H1 (cell line): ENCODE data around the gene SAMD14. TPM values are rescaled to one million over a fixed set of nuclear protein-coding genes. Genes with fewer than 3 reads are reported as not detected.

ENCODE experiments used
- CTCF ChIA-PET: fragments of 300-600 bp; sonication (Branson Sonifier 250); formaldehyde crosslinking; loops from one replicate; lab custom pipeline; 2021; ENCODE audit not compliant: partially characterized antibody; lab: Charles Lee
- POLR2A ChIA-PET: fragments of 300-600 bp; sonication (Branson Sonifier 250); formaldehyde crosslinking; loops from one replicate; lab custom pipeline; 2021; ENCODE audit warnings: inconsistent platforms; ENCODE audit not compliant: partially characterized antibody; lab: Charles Lee
- DNase-seq, 2 experiments: peaks; one replicate each; pipeline versions ENCODE4 v3.0.0 to v3.0.0-alpha.2; 2010 to 2022; ENCODE audit warnings: low spot score in 2 of 2, low read depth in 1 of 2, mixed read lengths in 1 of 2
- FAIRE-seq: peaks from 2 replicates; lab custom pipeline; 2011; peaks lifted over from hg19 to GRCh38; lab: Jason Lieb, UNC
- H2AFZ ChIP-seq: 2 replicates; pipeline ENCODE4 v1.8.1; 2012; ENCODE audit warnings: low read length, inconsistent platforms
- H2AK5ac ChIP-seq: 2 replicates; pipeline ENCODE4 v1.6.1; 2013; ENCODE audit warnings: low read depth, low read length
- H2BK120ac ChIP-seq: replicated peaks from 2 replicates; pipeline ENCODE3; 2013; ENCODE audit warnings: low read depth, low read length, inconsistent platforms
- H2BK12ac ChIP-seq: 2 replicates; pipeline ENCODE4 v1.6.1; 2013; ENCODE audit warnings: low read depth, low read length
- H2BK15ac ChIP-seq: 2 replicates; pipeline ENCODE4 v1.6.1; 2013; ENCODE audit warnings: low read length
- H2BK20ac ChIP-seq: 2 replicates; pipeline ENCODE4 v1.6.1; 2013; ENCODE audit warnings: low read length
- H2BK5ac ChIP-seq: 2 replicates; pipeline ENCODE4 v1.6.1; 2013; ENCODE audit warnings: low read depth, low read length
- H3K14ac ChIP-seq: 2 replicates; pipeline ENCODE4 v1.6.1; 2013; ENCODE audit warnings: inconsistent platforms; ENCODE audit not compliant: insufficient read length
- H3K18ac ChIP-seq: 2 replicates; pipeline ENCODE4 v1.6.1; 2013; ENCODE audit warnings: low read length; ENCODE audit errors: extremely low read depth
- H3K23ac ChIP-seq: 2 replicates; pipeline ENCODE4 v1.6.1; 2013; ENCODE audit warnings: inconsistent platforms; ENCODE audit not compliant: insufficient read length
- H3K23me2 ChIP-seq: 2 replicates; pipeline ENCODE4 v1.6.1; 2013; ENCODE audit warnings: low read depth, low read length
- H3K27ac ChIP-seq: 2 replicates; pipeline ENCODE4 v1.6.1; 2011; ENCODE audit warnings: low read depth, low read length, inconsistent platforms
- H3K27me3 ChIP-seq, 4 experiments: replicated peaks in 1 of 4; 1 replicate in 1 of 4; 2 replicates in 3 of 4; pipeline versions ENCODE4 v1.6.1 to v1.8.1; 2011 to 2013; ENCODE audit warnings: low read length in 3 of 4, mild to moderate bottlenecking in 3 of 4, inconsistent platforms in 2 of 4, mixed read lengths in 2 of 4, moderate library complexity in 1 of 4; ENCODE audit not compliant: control insufficient read depth in 3 of 4, insufficient read depth in 3 of 4; ENCODE audit errors: extremely low read depth in 1 of 4
- H3K36me3 ChIP-seq, 4 experiments: 2 replicates each; pipeline versions ENCODE4 v1.6.1 to v1.8.1; 2011 to 2013; ENCODE audit warnings: mild to moderate bottlenecking in 4 of 4, low read length in 3 of 4, moderate library complexity in 2 of 4, control low read depth in 1 of 4, inconsistent platforms in 1 of 4; ENCODE audit not compliant: insufficient read depth in 4 of 4, control insufficient read depth in 2 of 4
- H3K4ac ChIP-seq: replicated peaks from 2 replicates; pipeline ENCODE3; 2013; ENCODE audit warnings: low read length, low read depth, mixed read lengths, inconsistent platforms; ENCODE audit not compliant: insufficient read length
- H3K4me1 ChIP-seq, 4 experiments: replicated peaks in 1 of 4; 1 replicate in 1 of 4; 2 replicates in 3 of 4; pipeline versions ENCODE4 v1.6.1 to v1.8.1; 2011 to 2013; ENCODE audit warnings: low read length in 3 of 4, inconsistent platforms in 2 of 4, mixed read lengths in 1 of 4; ENCODE audit not compliant: insufficient read depth in 4 of 4, control insufficient read depth in 3 of 4
- H3K4me2 ChIP-seq, 2 experiments: 2 replicates each; pipeline versions ENCODE4 v1.6.1 to v1.8.1; 2011 to 2013; ENCODE audit warnings: low read depth in 2 of 2, low read length in 2 of 2, control low read depth in 1 of 2, inconsistent platforms in 1 of 2, mild to moderate bottlenecking in 1 of 2; ENCODE audit not compliant: insufficient read depth in 1 of 2
- H3K4me3 ChIP-seq, 4 experiments: fragments of 200-600, 300-600 bp in 1 of 4; sonication (generic), shearing (Covaris generic), sonication (Bioruptor Twin) in 1 of 4; 2 replicates each; pipeline versions ENCODE4 v1.5.1 to v1.8.1; 2011 to 2016; ENCODE audit warnings: low read length in 4 of 4, low read depth in 3 of 4, control low read depth in 2 of 4, inconsistent platforms in 2 of 4, mild to moderate bottlenecking in 2 of 4, mixed read lengths in 1 of 4, moderate library complexity in 1 of 4; ENCODE audit not compliant: insufficient read depth in 2 of 4; ENCODE audit errors: extremely low read depth in 1 of 4
- H3K56ac ChIP-seq: replicated peaks from 2 replicates; pipeline ENCODE3; 2013; ENCODE audit warnings: low read depth, mild to moderate bottlenecking, mixed read lengths, low read length, inconsistent platforms; ENCODE audit not compliant: insufficient read length
- H3K79me1 ChIP-seq: 2 replicates; pipeline ENCODE4 v1.6.1; 2013; ENCODE audit warnings: low read depth, low read length, control low read depth
- H3K79me2 ChIP-seq, 2 experiments: 2 replicates each; pipeline versions ENCODE4 v1.6.1 to v1.8.1; 2012 to 2013; ENCODE audit warnings: low read length in 2 of 2, mild to moderate bottlenecking in 2 of 2, inconsistent platforms in 1 of 2; ENCODE audit not compliant: insufficient read depth in 2 of 2, control insufficient read depth in 1 of 2
- H3K9ac ChIP-seq, 4 experiments: replicated peaks in 1 of 4; 1 replicate in 1 of 4; 2 replicates in 3 of 4; pipeline versions ENCODE4 v1.6.1 to v1.8.1; 2011 to 2013; ENCODE audit warnings: low read depth in 3 of 4, low read length in 3 of 4, control low read depth in 2 of 4, mild to moderate bottlenecking in 2 of 4, moderate library complexity in 2 of 4, inconsistent platforms in 1 of 4; ENCODE audit errors: extremely low read depth in 1 of 4
- H3K9me3 ChIP-seq, 2 experiments: 2 replicates each; pipeline versions ENCODE4 v1.6.1 to v1.8.1; 2012 to 2013; ENCODE audit warnings: mild to moderate bottlenecking in 2 of 2, moderate library complexity in 2 of 2, control low read depth in 1 of 2, inconsistent platforms in 1 of 2, low read depth in 1 of 2, low read length in 1 of 2, mixed read lengths in 1 of 2; ENCODE audit not compliant: insufficient read depth in 2 of 2
- H4K20me1 ChIP-seq, 2 experiments: replicated peaks in 1 of 2; 2 replicates each; pipeline versions ENCODE3 to v1.8.1; 2011 to 2013; ENCODE audit warnings: inconsistent platforms in 2 of 2, low read length in 2 of 2, mild to moderate bottlenecking in 1 of 2; ENCODE audit not compliant: insufficient read depth in 2 of 2, control insufficient read depth in 1 of 2
- H4K5ac ChIP-seq: 2 replicates; pipeline ENCODE4 v1.6.1; 2013; ENCODE audit warnings: low read length, low read depth, mixed read lengths, inconsistent platforms; ENCODE audit not compliant: insufficient read length
- H4K8ac ChIP-seq: 2 replicates; pipeline ENCODE4 v1.8.0; 2013; ENCODE audit warnings: mild to moderate bottlenecking, moderate library complexity, low read length, inconsistent platforms; ENCODE audit not compliant: insufficient read depth; ENCODE audit errors: extremely low read depth
- H4K91ac ChIP-seq: replicated peaks from 2 replicates; pipeline ENCODE3; 2013; ENCODE audit warnings: low read length, mixed read lengths, inconsistent platforms; ENCODE audit not compliant: insufficient read length
- EGR1 ChIP-seq: IDR thresholded peaks from 2 replicates; pipeline ENCODE4 v1.6.1; 2011; ENCODE audit warnings: low read depth, low read length, borderline replicate concordance
- YY1 ChIP-seq: IDR thresholded peaks from 2 replicates; pipeline ENCODE4 v1.6.1; 2011; ENCODE audit warnings: low read depth, mild to moderate bottlenecking, low read length
- WGBS, 2 experiments: shearing (Covaris generic) in 1 of 2; methylation state at CpG; one replicate each; pipeline versions ENCODE4 v1.1.6 to v1.1.7; 2013 to 2015; ENCODE audit warnings: low lambda C conversion rate in 2 of 2, mixed read lengths in 2 of 2, inconsistent platforms in 1 of 2, low coverage in 1 of 2, missing lambda C conversion rate in 1 of 2; ENCODE audit not compliant: insufficient replicate concordance in 2 of 2, insufficient coverage in 1 of 2, insufficient read length in 1 of 2; ENCODE audit errors: extremely low coverage in 1 of 2, missing lambda C conversion rate in 1 of 2; 5-methylcytosine and 5-hydroxymethylcytosine counted together
- polyA plus RNA-seq, 7 experiments: library from polyadenylated mRNA; depleted of rRNA in 3 of 7; stranded (reverse) in 5 of 7; unstranded in 2 of 7; fragments of >200 nt in 5 of 7; fragments of 200-250 nt in 2 of 7; gene quantifications; 1 replicate in 5 of 7; 2 replicates in 1 of 7; 4 replicates in 1 of 7; pipeline versions ENCODE4 v1.2.1 to v1.2.3, GENCODE V29; 2011 to 2013; ENCODE audit warnings: missing spikeins in 2 of 7, mixed read lengths in 2 of 7
- total RNA-seq: library from RNA; stranded (reverse); fragmentation: NEBNext Ultra II Directional; extraction: Animal tissue kit (Norgen Biotek cat#: 25700); gene quantifications from 2 replicates; pipeline ENCODE4 v1.2.1, GENCODE V29; 2021
- TF ChIP-seq, protein P1 (sequence below): IDR thresholded peaks from 2 replicates; pipeline ENCODE4 v1.6.1; 2012; ENCODE audit warnings: inconsistent platforms

SAMD14 gene
- total and polyA plus RNA-seq, 2 of the 8 experiments (the other 6 are each of a cell fraction or from before 2014, with no cell fraction given) = 5.7 to 5.8 TPM

- H3K18ac ChIP-seq = no peak overlapping the region
- no peaks in the 10 kb centered on the region for H3K23me2 ChIP-seq
- 91% methylated on average over 10 of the region's 10 CpGs; no CpG with 5 or more reads in 1 of the 2 experiments for WGBS, 2 experiments
- H3K4ac ChIP-seq = no peak overlapping the region
- no peak overlapping the region for H2BK20ac ChIP-seq
- no peak overlapping the region for H2AFZ ChIP-seq
- H4K20me1 ChIP-seq = peaks cover 2% of the 10 kb centered on the region in 2 experiments
- no peaks in the 10 kb centered on the region for H3K9me3 ChIP-seq
- H3K4me1 ChIP-seq = peaks cover 0 to 4% (median 2%) of the 10 kb centered on the region in 4 experiments; a peak in 1 of 7 replicates
- DNase-seq = no peak
- H3K36me3 ChIP-seq = no peaks in the 10 kb centered on the region; a peak in 2 of 8 replicates
- no peak overlapping the region for H3K56ac ChIP-seq
- ChIA-PET CTCF (interaction anchor here (1.2 to 23.0 kb wide), 5 partner anchors 11 to 62 kb away, joined by 3 to 412 read pairs (median 6); partner anchors contain the start of gene PDK2), POLR2A (no interaction called here)
- no peaks in the 10 kb centered on the region for H3K79me2 ChIP-seq
- no peaks in the 10 kb centered on the region; the same call in 1 of the 2 replicates for H3K79me1 ChIP-seq
- H3K27me3 ChIP-seq = no peaks in the 10 kb centered on the region
- H2BK5ac ChIP-seq = no peak overlapping the region
- H3K4me3 ChIP-seq = no peak overlapping the region
- H4K91ac ChIP-seq = peak overlapping the region; percentile 40
- H2BK15ac ChIP-seq = no peak overlapping the region
- no peak overlapping the region for H3K27ac ChIP-seq
- no peak overlapping the region for H4K5ac ChIP-seq
- no peak overlapping the region for H3K4me2 ChIP-seq
- H2BK12ac ChIP-seq = no peak overlapping the region
- H3K9ac ChIP-seq = no peak overlapping the region
- TF ChIP-seq, protein P1, sequence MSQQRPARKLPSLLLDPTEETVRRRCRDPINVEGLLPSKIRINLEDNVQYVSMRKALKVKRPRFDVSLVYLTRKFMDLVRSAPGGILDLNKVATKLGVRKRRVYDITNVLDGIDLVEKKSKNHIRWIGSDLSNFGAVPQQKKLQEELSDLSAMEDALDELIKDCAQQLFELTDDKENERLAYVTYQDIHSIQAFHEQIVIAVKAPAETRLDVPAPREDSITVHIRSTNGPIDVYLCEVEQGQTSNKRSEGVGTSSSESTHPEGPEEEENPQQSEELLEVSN = no peak
- TF ChIP-seq YY1 (no peak), EGR1 (no peak)
- H2BK120ac ChIP-seq = no peak overlapping the region
- H3K23ac ChIP-seq = no peak overlapping the region
- H3K14ac ChIP-seq = no peak overlapping the region
- H2AK5ac ChIP-seq = no peak overlapping the region
- no peak for FAIRE-seq
- H4K8ac ChIP-seq = no peak overlapping the region
Observed at GRCh38 chr17:50107790-50108414, 22.1 kb downstream of the SAMD14 start.
